GM12875 (cell line): ENCODE data around the gene TCTN3.

Source experiments
- H3K4me3 ChIP-seq: one replicate; pipeline ENCODE4 v1.5.1; 2011; ENCODE audit warnings: low read depth, low read length, control low read depth
- CTCF ChIP-seq: IDR thresholded peaks from 2 replicates; pipeline ENCODE4 v1.5.1; 2011; ENCODE audit warnings: low read depth, mild to moderate bottlenecking, control low read depth, inconsistent platforms, low read length, moderate library complexity, borderline replicate concordance; ENCODE audit not compliant: insufficient read depth

The TCTN3 gene

GRCh38 chr10:95706990-95707389, 13.3 kb upstream of the TCTN3 start:
- TF ChIP-seq CTCF: no peak
- no peak overlapping the region for H3K4me3 ChIP-seq

- TF ChIP-seq CTCF: no peak
- H3K4me3 ChIP-seq: no peak overlapping the region
These were observed 12.8 kb upstream of the TCTN3 start for GRCh38 chr10:95706573-95706972.

GRCh38 chr10:95698415-95698814, 4.7 kb upstream of the TCTN3 start:
- H3K4me3 ChIP-seq: no peak overlapping the region
- TF ChIP-seq CTCF: no peak

GRCh38 chr10:95697429-95697828, 3.7 kb upstream of the TCTN3 start:
- TF ChIP-seq CTCF: no peak
- H3K4me3 ChIP-seq: no peak overlapping the region

- H3K4me3 ChIP-seq: no peak overlapping the region
- no peak for TF ChIP-seq CTCF
These were observed 938 bp upstream of the TCTN3 start for GRCh38 chr10:95694665-95695064.

GRCh38 chr10:95693071-95693667, 558 bp downstream of the TCTN3 start:
- no peak for TF ChIP-seq CTCF
- peak overlapping the region; percentile 83 for H3K4me3 ChIP-seq

- no peak overlapping the region for H3K4me3 ChIP-seq
- no peak for TF ChIP-seq CTCF
These were observed 2.4 kb downstream of the TCTN3 start for GRCh38 chr10:95691281-95691680.
